Mucosa of descending colon (tissue), 3 donors: Measurements from ENCODE around the gene DDR2. TPM values are rescaled to one million over a fixed set of nuclear protein-coding genes. Genes with fewer than 3 reads are reported as not detected.
A peak's percentile ranks its signal among the peaks of the same experiment; 100 is the strongest.
"Not testable (repeated sequence)": the region's sequence is repeated elsewhere in the genome, so short reads cannot be mapped to it uniquely, and the experiment has no call there.

Source experiments
- ATAC-seq: fragments of 200-7000 bp; cut with Tn5 transposase; one replicate; pipeline ENCODE4 v1.9.1; 2020; ENCODE audit warnings: mild to moderate bottlenecking, moderate library complexity
- DNase-seq, 3 donors: peaks; one replicate each; pipeline ENCODE4 v3.0.0-alpha.2; 2020
- H3K36me3 ChIP-seq: fragments of 200-600 bp; one replicate; pipeline ENCODE4 v1.8.0; 2021; ENCODE audit warnings: low read depth, mild to moderate bottlenecking
- H3K4me1 ChIP-seq: fragments of 200-600 bp; one replicate; pipeline ENCODE4 v1.8.0; 2021; ENCODE audit warnings: low read depth, mild to moderate bottlenecking
- H3K4me3 ChIP-seq: fragments of 200-600 bp; one replicate; pipeline ENCODE4 v1.8.0; 2021; ENCODE audit warnings: mild to moderate bottlenecking
- H3K9me3 ChIP-seq: fragments of 200-600 bp; one replicate; pipeline ENCODE4 v1.8.0; 2021; ENCODE audit warnings: mild to moderate bottlenecking
- intact Hi-C, 2 donors: fragments of 100-400 bp; cut with DNase I in 1 of 2; cut with micrococcal nuclease in 1 of 2; formaldehyde crosslinking; loops; one replicate each; pipeline versions ENCODE4 v1.11.0 to v1.11.1; 2022; cut with DNase I, micrococcal nuclease
- total RNA-seq, 3 donors: library from RNA; stranded (reverse); fragmentation: NEBNext Ultra II Directional in 2 of 3; extraction: Animal tissue kit (Norgen Biotek cat#: 25700) in 2 of 3; gene quantifications; one replicate each; pipeline versions ENCODE4 v1.2.1 to v1.2.4, GENCODE V29; 2021 to 2023
- TF ChIP-seq, protein P1 (sequence below): fragments of 200-600 bp; IDR thresholded peaks from one replicate; pipeline ENCODE4 v1.8.0; 2022; ENCODE audit warnings: antibody characterized with exemption, mild to moderate bottlenecking
- donor health status: DM: no; HTN: no; CAD: no; lungs with moderate emphysema.
- donor health status: DM: no; HTN: no; CAD: no.
- donor health status: DM: no; HTN: yes; CAD: no.

DDR2 gene
- total RNA-seq, 3 donors from 2014 or later, result 13.3 to 203 (median 28.0) TPM

DNA sequence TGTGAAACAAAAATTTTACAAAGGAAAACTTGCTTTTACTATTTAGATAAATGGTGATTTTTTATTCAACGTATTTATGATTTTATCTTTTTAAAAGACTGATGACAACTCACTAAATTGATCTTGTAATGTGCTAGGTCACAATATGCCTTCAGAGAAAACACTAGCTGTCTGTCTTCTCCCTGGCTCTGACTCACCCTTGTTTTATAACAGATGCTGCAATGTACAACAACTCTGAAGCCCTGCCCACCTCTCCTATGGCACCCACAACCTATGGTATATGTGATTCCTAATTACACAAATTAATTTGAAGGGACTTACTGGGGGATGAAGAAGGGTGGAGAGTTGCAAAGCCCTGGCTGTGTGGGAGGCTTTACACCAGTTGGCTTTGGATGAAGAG lies 133.5 kb downstream of the DDR2 start:
- no peaks in the 10 kb centered on the region for H3K4me1 ChIP-seq
- TF ChIP-seq, protein P1, sequence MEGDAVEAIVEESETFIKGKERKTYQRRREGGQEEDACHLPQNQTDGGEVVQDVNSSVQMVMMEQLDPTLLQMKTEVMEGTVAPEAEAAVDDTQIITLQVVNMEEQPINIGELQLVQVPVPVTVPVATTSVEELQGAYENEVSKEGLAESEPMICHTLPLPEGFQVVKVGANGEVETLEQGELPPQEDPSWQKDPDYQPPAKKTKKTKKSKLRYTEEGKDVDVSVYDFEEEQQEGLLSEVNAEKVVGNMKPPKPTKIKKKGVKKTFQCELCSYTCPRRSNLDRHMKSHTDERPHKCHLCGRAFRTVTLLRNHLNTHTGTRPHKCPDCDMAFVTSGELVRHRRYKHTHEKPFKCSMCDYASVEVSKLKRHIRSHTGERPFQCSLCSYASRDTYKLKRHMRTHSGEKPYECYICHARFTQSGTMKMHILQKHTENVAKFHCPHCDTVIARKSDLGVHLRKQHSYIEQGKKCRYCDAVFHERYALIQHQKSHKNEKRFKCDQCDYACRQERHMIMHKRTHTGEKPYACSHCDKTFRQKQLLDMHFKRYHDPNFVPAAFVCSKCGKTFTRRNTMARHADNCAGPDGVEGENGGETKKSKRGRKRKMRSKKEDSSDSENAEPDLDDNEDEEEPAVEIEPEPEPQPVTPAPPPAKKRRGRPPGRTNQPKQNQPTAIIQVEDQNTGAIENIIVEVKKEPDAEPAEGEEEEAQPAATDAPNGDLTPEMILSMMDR, result no peak
- no peaks in the 10 kb centered on the region for H3K9me3 ChIP-seq
- no peak for ATAC-seq
- no peaks in the 10 kb centered on the region for H3K36me3 ChIP-seq
- no peak for DNase-seq
- intact Hi-C loops, result no loop called here
- no peak overlapping the region for H3K4me3 ChIP-seq

DNA sequence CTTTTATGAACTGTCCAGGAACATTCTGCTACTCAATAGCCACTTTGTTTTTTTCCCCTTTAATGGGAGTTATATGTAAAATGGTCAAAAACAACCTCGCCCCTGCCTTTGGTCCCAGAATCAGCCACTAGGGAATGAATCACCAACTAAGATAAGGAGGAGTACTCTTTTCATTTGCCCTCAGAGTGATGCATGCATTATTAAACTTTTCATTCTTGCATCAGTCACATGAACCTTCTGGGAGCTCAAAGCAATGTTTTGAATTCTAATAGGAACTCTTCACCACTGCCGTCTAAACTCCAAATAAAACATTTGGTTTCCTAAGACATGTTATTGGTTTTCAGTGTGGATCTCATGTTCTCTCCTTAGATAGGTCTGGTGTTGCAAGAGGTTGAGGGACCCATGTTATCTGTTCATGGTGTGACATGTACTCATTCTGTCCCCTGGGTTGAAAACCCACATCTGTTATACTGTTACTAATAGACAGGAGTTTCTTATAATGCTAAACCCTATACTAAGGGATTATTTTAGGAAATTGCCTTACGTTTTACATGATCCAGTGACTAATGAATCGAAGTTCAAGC lies 140.4 kb downstream of the DDR2 start:
- ATAC-seq (no peak), DNase-seq (no peak)
- Histone ChIP-seq H3K4me3 (no peak overlapping the region), H3K4me1 (no peaks in the 10 kb centered on the region), H3K36me3 (no peaks in the 10 kb centered on the region), H3K9me3 (no peaks in the 10 kb centered on the region)
- TF ChIP-seq, protein P1, result no peak
- intact Hi-C loops, result no loop called here

DNA sequence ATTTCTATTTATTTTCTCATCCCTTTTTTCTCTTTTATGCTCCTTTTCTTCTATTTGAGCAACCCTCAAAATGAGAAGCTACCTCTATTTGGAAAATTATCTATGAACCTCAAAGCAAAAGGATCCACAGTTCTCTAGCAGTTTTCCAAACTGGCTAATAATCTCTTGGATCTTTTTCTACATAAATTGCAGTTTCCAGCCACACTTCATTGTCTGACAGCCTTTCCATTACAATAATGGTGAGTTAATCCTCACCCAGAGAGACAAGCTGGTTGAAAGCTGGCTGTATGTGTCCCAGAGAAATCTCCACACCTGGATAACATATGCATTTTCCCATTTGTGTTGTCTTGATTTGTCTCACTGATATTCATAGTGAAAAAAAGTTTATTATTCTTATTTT lies 141.7 kb downstream of the DDR2 start:
- no peak overlapping the region for H3K4me3 ChIP-seq
- H3K36me3 ChIP-seq, result no peaks in the 10 kb centered on the region
- no peak for DNase-seq
- no peaks in the 10 kb centered on the region for H3K9me3 ChIP-seq
- TF ChIP-seq, protein P1, result no peak
- H3K4me1 ChIP-seq, result no peaks in the 10 kb centered on the region
- intact Hi-C loops, result no loop called here
- no peak for ATAC-seq

DNA sequence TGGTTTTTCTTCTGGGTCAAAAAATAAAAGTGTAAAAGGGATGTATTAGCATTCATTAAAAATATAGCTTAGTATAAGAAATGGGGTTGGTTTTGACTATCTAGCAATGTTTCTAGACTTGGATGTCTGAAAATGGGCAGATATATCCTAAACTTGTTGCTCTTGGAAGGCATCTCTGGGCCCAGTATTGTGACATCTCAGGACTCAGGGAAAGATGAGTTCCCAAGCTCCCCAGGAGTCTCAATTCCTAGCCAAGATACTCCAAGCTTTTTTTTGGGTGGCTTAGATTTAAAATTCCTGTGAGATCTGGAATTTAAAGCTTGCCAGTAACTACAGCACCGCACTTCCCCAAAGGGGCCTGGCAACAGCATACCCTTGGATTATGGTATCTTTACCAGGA lies 146.8 kb downstream of the DDR2 start:
- DNase-seq (no peak), ATAC-seq (no peak)
- no peak overlapping the region for H3K4me3 ChIP-seq
- TF ChIP-seq, protein P1, result no peak
- H3K9me3 ChIP-seq, result no peaks in the 10 kb centered on the region
- no peaks in the 10 kb centered on the region for H3K36me3 ChIP-seq
- intact Hi-C loops, result no loop called here
- no peaks in the 10 kb centered on the region for H3K4me1 ChIP-seq

DNA sequence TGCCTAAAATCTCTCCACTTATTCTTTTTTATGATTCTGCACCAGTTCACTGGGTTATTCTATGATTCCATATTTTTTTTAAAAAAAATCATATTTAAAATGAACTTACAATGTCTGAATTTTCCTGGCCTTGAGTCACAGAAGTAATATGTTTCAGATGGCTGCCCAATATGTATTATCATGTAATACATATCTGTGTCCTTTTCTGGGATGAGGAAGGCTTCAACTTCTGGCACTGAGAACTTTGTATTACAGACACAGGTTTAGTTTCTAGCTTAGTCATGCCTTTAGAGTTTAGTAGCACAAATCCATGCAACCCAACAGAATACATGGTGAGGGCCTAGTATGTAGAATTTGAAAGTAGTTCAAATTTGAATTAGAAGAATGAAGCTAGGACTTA lies 150.4 kb downstream of the DDR2 start:
- Histone ChIP-seq H3K9me3 (no peaks in the 10 kb centered on the region), H3K36me3 (no peaks in the 10 kb centered on the region), H3K4me3 (no peak overlapping the region), H3K4me1 (no peaks in the 10 kb centered on the region)
- TF ChIP-seq, protein P1, result no peak
- no peak for DNase-seq
- no peak for ATAC-seq
- intact Hi-C loops, result no loop called here

DNA sequence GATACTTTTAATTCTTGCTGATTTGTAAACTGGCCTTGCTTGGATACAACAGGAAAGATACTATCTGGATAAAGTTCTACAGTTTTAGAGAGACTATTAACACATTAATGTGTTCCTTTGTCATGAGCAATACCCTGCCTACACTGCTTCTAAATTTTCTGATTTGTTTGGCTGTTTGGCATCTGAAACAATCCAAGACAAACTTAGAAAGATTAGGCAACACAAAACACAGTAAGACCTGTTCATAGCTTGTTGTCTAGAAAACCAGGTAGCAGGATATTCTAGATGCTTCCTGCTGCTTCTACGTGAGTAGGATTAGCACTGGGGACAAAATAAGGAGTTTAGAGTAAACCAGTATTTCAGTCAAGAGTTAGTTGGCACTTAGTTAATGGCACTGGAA lies 152.7 kb downstream of the DDR2 start:
- intact Hi-C loops, H3K4me3 ChIP-seq, H3K36me3 ChIP-seq, ATAC-seq, DNase-seq, H3K9me3 ChIP-seq, H3K4me1 ChIP-seq: not testable (repeated sequence)

DNA sequence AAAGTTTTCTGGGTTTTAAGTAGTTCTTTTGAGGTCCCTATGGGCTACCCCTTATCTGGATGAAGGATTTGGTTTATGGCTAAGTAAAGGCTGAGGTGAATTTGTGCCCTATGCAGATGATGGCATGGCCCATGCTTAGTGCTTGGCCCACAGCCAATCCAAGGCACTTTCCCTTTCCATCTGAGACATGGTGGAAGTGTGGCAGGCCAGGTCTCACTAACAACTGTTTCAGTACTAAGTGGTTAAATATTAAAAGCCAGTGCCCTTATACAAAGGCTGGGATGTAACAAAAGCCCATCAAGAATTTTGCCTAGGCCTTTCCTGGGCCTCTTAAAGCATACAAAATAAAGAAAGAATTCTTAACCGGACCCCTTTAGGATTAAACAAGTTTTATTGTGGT lies 156.5 kb downstream of the DDR2 start:
- H3K4me1 ChIP-seq, H3K36me3 ChIP-seq, intact Hi-C loops, H3K9me3 ChIP-seq, H3K4me3 ChIP-seq: not testable (repeated sequence)
- DNase-seq (peak; percentile 38 to 55 (median 52)), ATAC-seq (peak; percentile 13)

DNA sequence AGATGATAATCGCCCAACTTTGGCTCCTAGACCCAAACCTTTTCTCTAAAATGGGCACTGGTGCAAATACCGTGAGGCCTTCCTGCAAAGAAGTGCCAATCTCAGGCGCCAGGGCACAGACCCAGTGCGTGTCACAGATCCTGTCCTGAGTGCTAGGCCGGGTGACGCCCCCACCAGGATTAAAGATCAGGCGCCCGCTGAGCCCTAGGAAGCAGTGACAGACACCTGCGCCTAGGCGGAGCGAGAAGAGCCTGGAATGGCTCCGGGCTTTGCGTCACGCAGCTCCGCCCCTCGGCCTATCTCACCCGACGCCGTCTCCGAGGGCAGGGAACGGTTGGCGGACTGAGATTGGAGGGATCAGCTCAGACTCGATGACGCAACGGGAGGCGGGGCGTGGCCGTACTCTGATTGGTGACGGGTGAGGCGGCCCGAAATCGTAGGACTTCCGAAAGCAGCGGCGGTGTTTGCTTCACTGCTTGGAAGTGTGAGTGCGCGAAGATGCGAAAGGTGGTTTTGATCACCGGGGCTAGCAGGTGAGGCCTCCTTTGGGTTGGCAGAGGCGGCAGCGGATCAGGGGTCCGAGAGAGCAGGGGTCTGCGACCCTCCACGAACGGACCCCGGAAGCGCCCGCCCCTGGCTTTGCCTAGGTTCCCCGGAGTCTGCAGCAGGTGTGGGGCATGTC lies 158.2 kb downstream of the DDR2 start, which contains the start of gene HSD17B7:
Gene HSD17B7, plus strand, starts transcription at position 400 of the 682 bp plus-strand sequence. Its CDS starts 99 bp downstream, at position 499.
- intact Hi-C loops, H3K4me1 ChIP-seq, H3K36me3 ChIP-seq, H3K9me3 ChIP-seq, H3K4me3 ChIP-seq: not testable (repeated sequence)
- peak; percentile 99 for ATAC-seq
- peak; percentile 90 to 92 (median 91) for DNase-seq

DNA sequence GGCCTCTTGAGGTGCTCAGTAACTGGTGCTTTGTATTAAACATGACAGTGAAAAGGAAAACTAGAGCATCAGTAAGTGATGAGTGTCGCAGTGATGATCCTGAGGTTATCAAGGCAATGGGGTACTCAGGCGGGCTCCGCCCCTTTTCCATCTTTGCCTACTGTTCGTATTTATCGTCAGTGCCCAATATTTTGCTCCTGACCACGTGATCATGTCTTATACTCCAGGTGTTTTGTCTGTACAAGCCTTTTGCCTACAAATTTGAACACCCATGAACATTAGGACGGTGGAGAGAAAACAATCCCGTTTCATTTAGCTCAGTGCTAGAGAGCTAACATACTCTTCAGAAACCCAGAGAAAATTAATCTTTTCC lies 158.7 kb downstream of the DDR2 start:
- ATAC-seq, result not testable (repeated sequence)

More for the DNA sequence above, 158.7 kb downstream of the DDR2 start:
- H3K9me3 ChIP-seq, H3K4me1 ChIP-seq, intact Hi-C loops, H3K4me3 ChIP-seq, H3K36me3 ChIP-seq: not testable (repeated sequence)
- peak in 1 of 3 donors; percentile 19 for DNase-seq
